SH-SY5Y (cell line): ENCODE results near the gene NFIA.

Experiments
- GATA2 ChIP-seq: IDR thresholded peaks from 2 replicates; pipeline ENCODE4 v1.6.1; 2011; ENCODE audit warnings: mild to moderate bottlenecking, low read depth, low read length
- GATA3 ChIP-seq: IDR thresholded peaks from 2 replicates; pipeline ENCODE4 v1.6.1; 2011; ENCODE audit warnings: low read depth, mild to moderate bottlenecking, low read length, moderate library complexity

GRCh38 chr1:61377242-61377958, 295.0 kb downstream of the NFIA start:
- TF ChIP-seq GATA3 (no peak), GATA2 (no peak)
